ENCODE measurements around the gene FLYWCH1. TPM values are rescaled to one million over a fixed set of nuclear protein-coding genes. Genes with fewer than 3 reads are reported as not detected.

FLYWCH1 gene
- total and polyA plus RNA-seq, 4 donors, result 3.9 to 12.2 (median 7.8) TPM

GRCh38 chr16:2936436-2937011 is 24.8 kb downstream of the FLYWCH1 start:
- H3K9ac ChIP-seq (ENCODE audit: low read depth in 1 of 2, low read length in 2 of 2), result no peak overlapping the region
- H3K36me3 ChIP-seq (ENCODE audit: control insufficient read depth in 4 of 4, insufficient read depth in 3 of 4, low read depth in 1 of 4, low read length in 3 of 4), result peaks cover 6 to 60% (median 21%) of the 10 kb centered on the region in 4 donors
- no peaks in the 10 kb centered on the region for H3K9me3 ChIP-seq (ENCODE audit: control insufficient read depth in 4 of 4, low read length in 3 of 4)
- no peaks in the 10 kb centered on the region for H3K4me1 ChIP-seq (ENCODE audit: control insufficient read depth in 4 of 4, insufficient read depth in 4 of 4, low read length in 3 of 4)
- no peak overlapping the region for H3K27ac ChIP-seq (ENCODE audit: low read depth in 1 of 2, low read length in 2 of 2)
- DNase-seq (ENCODE audit: low spot score), result no peak
- no peak overlapping the region for H3K4me3 ChIP-seq (ENCODE audit: low read depth in 1 of 3, low read length in 3 of 3)
- no peaks in the 10 kb centered on the region for H3K27me3 ChIP-seq (ENCODE audit: control insufficient read depth in 4 of 4, insufficient read depth in 4 of 4, low read length in 3 of 4)
- no peak for TF ChIP-seq SP1 (IDR thresholded peaks at IDR 0.05)
- 93% methylated on average over 22 of the region's 22 CpGs for WGBS

GRCh38 chr16:2937170-2937569 is 25.4 kb downstream of the FLYWCH1 start:
- H3K9me3 ChIP-seq (ENCODE audit: control insufficient read depth in 4 of 4, low read length in 3 of 4), result no peaks in the 10 kb centered on the region
- peaks cover 6 to 60% (median 21%) of the 10 kb centered on the region in 4 donors for H3K36me3 ChIP-seq (ENCODE audit: control insufficient read depth in 4 of 4, insufficient read depth in 3 of 4, low read depth in 1 of 4, low read length in 3 of 4)
- no peak overlapping the region for H3K4me3 ChIP-seq (ENCODE audit: low read depth in 1 of 3, low read length in 3 of 3)
- TF ChIP-seq REST (IDR thresholded peaks at IDR 0.05), result no peak
- TF ChIP-seq, protein P1, sequence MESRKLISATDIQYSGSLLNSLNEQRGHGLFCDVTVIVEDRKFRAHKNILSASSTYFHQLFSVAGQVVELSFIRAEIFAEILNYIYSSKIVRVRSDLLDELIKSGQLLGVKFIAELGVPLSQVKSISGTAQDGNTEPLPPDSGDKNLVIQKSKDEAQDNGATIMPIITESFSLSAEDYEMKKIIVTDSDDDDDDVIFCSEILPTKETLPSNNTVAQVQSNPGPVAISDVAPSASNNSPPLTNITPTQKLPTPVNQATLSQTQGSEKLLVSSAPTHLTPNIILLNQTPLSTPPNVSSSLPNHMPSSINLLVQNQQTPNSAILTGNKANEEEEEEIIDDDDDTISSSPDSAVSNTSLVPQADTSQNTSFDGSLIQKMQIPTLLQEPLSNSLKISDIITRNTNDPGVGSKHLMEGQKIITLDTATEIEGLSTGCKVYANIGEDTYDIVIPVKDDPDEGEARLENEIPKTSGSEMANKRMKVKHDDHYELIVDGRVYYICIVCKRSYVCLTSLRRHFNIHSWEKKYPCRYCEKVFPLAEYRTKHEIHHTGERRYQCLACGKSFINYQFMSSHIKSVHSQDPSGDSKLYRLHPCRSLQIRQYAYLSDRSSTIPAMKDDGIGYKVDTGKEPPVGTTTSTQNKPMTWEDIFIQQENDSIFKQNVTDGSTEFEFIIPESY (IDR thresholded peaks at IDR 0.05), result no peak
- no peak for TF ChIP-seq ATF3 (IDR thresholded peaks at IDR 0.05)
- no peak for TF ChIP-seq SP1 (IDR thresholded peaks at IDR 0.05)
- TF ChIP-seq YY1 (IDR thresholded peaks at IDR 0.05), result no peak
- no peak overlapping the region for H3K27ac ChIP-seq (ENCODE audit: low read depth in 1 of 2, low read length in 2 of 2)
- H3K9ac ChIP-seq (ENCODE audit: low read depth in 1 of 2, low read length in 2 of 2), result no peak overlapping the region
- WGBS, result 96% methylated on average over 24 of the region's 24 CpGs
- H3K4me1 ChIP-seq (ENCODE audit: control insufficient read depth in 4 of 4, insufficient read depth in 4 of 4, low read length in 3 of 4), result no peaks in the 10 kb centered on the region
- DNase-seq (ENCODE audit: low spot score), result no peak
- no peaks in the 10 kb centered on the region for H3K27me3 ChIP-seq (ENCODE audit: control insufficient read depth in 4 of 4, insufficient read depth in 4 of 4, low read length in 3 of 4)

GRCh38 chr16:2938206-2938605 is 26.5 kb downstream of the FLYWCH1 start:
- H3K9ac ChIP-seq (ENCODE audit: low read depth in 1 of 2, low read length in 2 of 2), result no peak overlapping the region
- peaks cover 6 to 59% (median 18%) of the 10 kb centered on the region in 4 donors for H3K36me3 ChIP-seq (ENCODE audit: control insufficient read depth in 4 of 4, insufficient read depth in 3 of 4, low read depth in 1 of 4, low read length in 3 of 4)
- 97% methylated on average over 12 of the region's 12 CpGs for WGBS
- no peak for DNase-seq (ENCODE audit: low spot score)
- H3K9me3 ChIP-seq (ENCODE audit: control insufficient read depth in 4 of 4, low read length in 3 of 4), result no peaks in the 10 kb centered on the region
- no peak overlapping the region for H3K4me3 ChIP-seq (ENCODE audit: low read depth in 1 of 3, low read length in 3 of 3)
- H3K27me3 ChIP-seq (ENCODE audit: control insufficient read depth in 4 of 4, insufficient read depth in 4 of 4, low read length in 3 of 4), result no peaks in the 10 kb centered on the region
- no peak overlapping the region for H3K27ac ChIP-seq (ENCODE audit: low read depth in 1 of 2, low read length in 2 of 2)
- H3K4me1 ChIP-seq (ENCODE audit: control insufficient read depth in 4 of 4, insufficient read depth in 4 of 4, low read length in 3 of 4), result no peaks in the 10 kb centered on the region
- TF ChIP-seq YY1 (IDR thresholded peaks at IDR 0.05) (no peak), REST (IDR thresholded peaks at IDR 0.05) (no peak), HNF4G (IDR thresholded peaks at IDR 0.05) (no peak), FOXA1 (IDR thresholded peaks at IDR 0.05) (no peak), GABPA (IDR thresholded peaks at IDR 0.05 in 1 of 2, conservative IDR thresholded peaks at IDR 0.05 in 1 of 2) (no peak), SP1 (IDR thresholded peaks at IDR 0.05) (no peak), HNF4A (conservative IDR thresholded peaks at IDR 0.05) (no peak), NR2F2 (IDR thresholded peaks at IDR 0.05) (no peak), EGR1 (IDR thresholded peaks at IDR 0.05; ENCODE audit: low read depth in 2 of 2) (no peak), TAF1 (conservative IDR thresholded peaks at IDR 0.05) (no peak), RXRA (IDR thresholded peaks at IDR 0.05) (no peak), ATF3 (IDR thresholded peaks at IDR 0.05) (no peak), FOXA2 (IDR thresholded peaks at IDR 0.05) (no peak)
- TF ChIP-seq, protein P1 (IDR thresholded peaks at IDR 0.05), result no peak

Data from liver (tissue), 9 donors.